H9 (cell line): Measurements from ENCODE around the gene CDK14. TPM values are rescaled to one million over a fixed set of nuclear protein-coding genes. Genes with fewer than 3 reads are reported as not detected.

Source experiments
- DNase-seq: peaks from one replicate; pipeline ENCODE4 v3.0.0-alpha.2; 2017
- H2AFZ ChIP-seq: one replicate; pipeline ENCODE4 v1.6.1; 2013; ENCODE audit warnings: mild to moderate bottlenecking, low read length, control low read depth, moderate library complexity
- H2AK5ac ChIP-seq: 2 replicates; pipeline ENCODE4 v1.6.1; 2013; ENCODE audit warnings: low read length, control low read depth, mixed read lengths; ENCODE audit not compliant: insufficient read length
- H2BK120ac ChIP-seq: one replicate; pipeline ENCODE4 v1.6.1; 2013; ENCODE audit warnings: low read depth, mild to moderate bottlenecking, low read length, control low read depth, inconsistent platforms; ENCODE audit not compliant: poor library complexity, severe bottlenecking
- H2BK12ac ChIP-seq: 2 replicates; pipeline ENCODE4 v1.6.1; 2013; ENCODE audit warnings: low read length, control low read depth, mixed read lengths, low read depth; ENCODE audit not compliant: insufficient read length
- H2BK15ac ChIP-seq: 2 replicates; pipeline ENCODE4 v1.6.1; 2013; ENCODE audit warnings: low read depth, low read length, control low read depth
- H2BK20ac ChIP-seq: one replicate; pipeline ENCODE4 v1.6.1; 2013; ENCODE audit warnings: low read depth, mild to moderate bottlenecking, low read length, control low read depth, inconsistent platforms; ENCODE audit not compliant: poor library complexity, severe bottlenecking
- H2BK5ac ChIP-seq: 2 replicates; pipeline ENCODE4 v1.6.1; 2013; ENCODE audit warnings: low read length, control low read depth, mixed read lengths; ENCODE audit not compliant: insufficient read length
- H3K14ac ChIP-seq: 2 replicates; pipeline ENCODE4 v1.6.1; 2013; ENCODE audit warnings: low read length, control low read depth; ENCODE audit not compliant: insufficient read depth
- H3K18ac ChIP-seq: 2 replicates; pipeline ENCODE4 v1.6.1; 2013; ENCODE audit warnings: low read depth, mild to moderate bottlenecking, mixed read lengths, low read length, control low read depth; ENCODE audit not compliant: insufficient read length
- H3K23ac ChIP-seq: 2 replicates; pipeline ENCODE4 v1.6.1; 2013; ENCODE audit warnings: low read length, control low read depth, mixed read lengths, low read depth; ENCODE audit not compliant: insufficient read length
- H3K23me2 ChIP-seq: 2 replicates; pipeline ENCODE4 v1.6.1; 2013; ENCODE audit warnings: low read depth, mild to moderate bottlenecking, mixed read lengths, low read length, control low read depth; ENCODE audit not compliant: insufficient read length, poor library complexity, severe bottlenecking
- H3K27ac ChIP-seq: 2 replicates; pipeline ENCODE4 v1.5.1; 2013; ENCODE audit warnings: low read length, control low read depth, mixed read lengths, low read depth; ENCODE audit not compliant: insufficient read length
- H3K27me3 ChIP-seq: 2 replicates; pipeline ENCODE4 v1.6.1; 2013; ENCODE audit warnings: low read length, control low read depth, inconsistent platforms; ENCODE audit not compliant: insufficient read depth
- H3K4ac ChIP-seq: 2 replicates; pipeline ENCODE4 v1.6.1; 2013; ENCODE audit warnings: low read depth, mild to moderate bottlenecking, control low read depth, inconsistent platforms, low read length, moderate library complexity
- H3K4me1 ChIP-seq: 2 replicates; pipeline ENCODE4 v1.6.1; 2013; ENCODE audit warnings: low read length, control low read depth, inconsistent platforms; ENCODE audit not compliant: insufficient read depth
- H3K4me2 ChIP-seq: 2 replicates; pipeline ENCODE4 v1.6.1; 2013; ENCODE audit warnings: low read length, control low read depth, mixed read lengths; ENCODE audit not compliant: insufficient read length, insufficient read depth
- H3K56ac ChIP-seq: 2 replicates; pipeline ENCODE4 v1.6.1; 2013; ENCODE audit warnings: low read depth, mild to moderate bottlenecking, mixed read lengths, low read length, control low read depth; ENCODE audit not compliant: insufficient read length
- H3K79me1 ChIP-seq: 2 replicates; pipeline ENCODE4 v1.6.1; 2013; ENCODE audit warnings: low read depth, mild to moderate bottlenecking, moderate library complexity, low read length, control low read depth, inconsistent platforms; ENCODE audit not compliant: insufficient read depth, poor library complexity, severe bottlenecking
- H3K79me2 ChIP-seq: 2 replicates; pipeline ENCODE4 v1.6.1; 2013; ENCODE audit warnings: low read length, control low read depth, inconsistent platforms; ENCODE audit not compliant: insufficient read depth
- H3K9ac ChIP-seq: 2 replicates; pipeline ENCODE4 v1.6.1; 2013; ENCODE audit warnings: low read length, control low read depth, mixed read lengths; ENCODE audit not compliant: insufficient read length; ENCODE audit errors: extremely low read depth
- H3K9me3 ChIP-seq: one replicate; pipeline ENCODE4 v1.6.1; 2013; ENCODE audit warnings: low read depth, low read length, inconsistent platforms; ENCODE audit not compliant: control insufficient read depth
- H3T11ph ChIP-seq: one replicate; pipeline ENCODE4 v1.6.1; 2013; ENCODE audit warnings: mild to moderate bottlenecking, low read length, control low read depth, inconsistent platforms
- H4K20me1 ChIP-seq: one replicate; pipeline ENCODE4 v1.6.1; 2013; ENCODE audit not compliant: control insufficient read depth, insufficient read length, insufficient read depth
- H4K5ac ChIP-seq: 2 replicates; pipeline ENCODE4 v1.6.1; 2013; ENCODE audit warnings: low read depth, mild to moderate bottlenecking, mixed read lengths, low read length, control low read depth; ENCODE audit not compliant: insufficient read length
- H4K8ac ChIP-seq: replicated peaks from 2 replicates; pipeline ENCODE4 v1.6.1; 2013; ENCODE audit warnings: low read length, control low read depth, mixed read lengths, low read depth; ENCODE audit not compliant: insufficient read length
- H4K91ac ChIP-seq: 2 replicates; pipeline ENCODE4 v1.6.1; 2013; ENCODE audit warnings: low read depth, mild to moderate bottlenecking, moderate library complexity, mixed read lengths, low read length, control low read depth; ENCODE audit not compliant: insufficient read length
- H3K27ac Mint-ChIP-seq, 3 experiments: 2 replicates in 2 of 3; 3 replicates in 1 of 3; pipeline ENCODE4 v1.8.0; 2020 to 2021; ENCODE audit warnings: mixed read lengths in 3 of 3, mild to moderate bottlenecking in 1 of 3, moderate library complexity in 1 of 3
- H3K27me3 Mint-ChIP-seq: 2 replicates; pipeline ENCODE4 v1.8.0; 2021; ENCODE audit warnings: low read depth, mild to moderate bottlenecking, moderate library complexity, mixed read lengths
- H3K36me3 Mint-ChIP-seq, 3 experiments: 2 replicates in 2 of 3; 3 replicates in 1 of 3; pipeline ENCODE4 v1.8.0; 2020 to 2021; ENCODE audit warnings: low read depth in 3 of 3, mixed read lengths in 3 of 3; ENCODE audit not compliant: insufficient read depth in 1 of 3
- H3K4me1 Mint-ChIP-seq, 2 experiments: 2 replicates each; pipeline ENCODE4 v1.8.0; 2020; ENCODE audit warnings: mixed read lengths in 2 of 2
- H3K4me3 Mint-ChIP-seq, 2 experiments: 2 replicates in 1 of 2; 3 replicates in 1 of 2; pipeline ENCODE4 v1.8.0; 2020 to 2021; ENCODE audit warnings: mild to moderate bottlenecking in 2 of 2, mixed read lengths in 2 of 2, moderate library complexity in 1 of 2
- H3K9me3 Mint-ChIP-seq, 2 experiments: 2 replicates in 1 of 2; 3 replicates in 1 of 2; pipeline ENCODE4 v1.8.0; 2020; ENCODE audit warnings: mild to moderate bottlenecking in 2 of 2, mixed read lengths in 2 of 2, moderate library complexity in 1 of 2
- WGBS: extraction: QIAGEN DNeasy Blood & Tissue Kit; methylation state at CpG from one replicate; pipeline ENCODE4 v1.1.7; 2013; ENCODE audit warnings: missing lambda C conversion rate, low lambda C conversion rate, mixed read lengths; ENCODE audit not compliant: insufficient read length; ENCODE audit errors: extremely low coverage; 5-methylcytosine and 5-hydroxymethylcytosine counted together
- total RNA-seq: library from RNA; stranded (reverse); gene quantifications from 2 replicates; pipeline ENCODE4 v1.2.1, GENCODE V29; 2021
- TF ChIP-seq, protein P1 (sequence below): fragments of 200-600 bp; sonication (generic); conservative IDR thresholded peaks from 3 replicates; pipeline ENCODE4 v1.8.0; 2021; ENCODE audit warnings: antibody characterized with exemption, mild to moderate bottlenecking

CDK14 gene
- total RNA-seq, 1 experiment from 2014 or later, result 23.9 TPM

DNA sequence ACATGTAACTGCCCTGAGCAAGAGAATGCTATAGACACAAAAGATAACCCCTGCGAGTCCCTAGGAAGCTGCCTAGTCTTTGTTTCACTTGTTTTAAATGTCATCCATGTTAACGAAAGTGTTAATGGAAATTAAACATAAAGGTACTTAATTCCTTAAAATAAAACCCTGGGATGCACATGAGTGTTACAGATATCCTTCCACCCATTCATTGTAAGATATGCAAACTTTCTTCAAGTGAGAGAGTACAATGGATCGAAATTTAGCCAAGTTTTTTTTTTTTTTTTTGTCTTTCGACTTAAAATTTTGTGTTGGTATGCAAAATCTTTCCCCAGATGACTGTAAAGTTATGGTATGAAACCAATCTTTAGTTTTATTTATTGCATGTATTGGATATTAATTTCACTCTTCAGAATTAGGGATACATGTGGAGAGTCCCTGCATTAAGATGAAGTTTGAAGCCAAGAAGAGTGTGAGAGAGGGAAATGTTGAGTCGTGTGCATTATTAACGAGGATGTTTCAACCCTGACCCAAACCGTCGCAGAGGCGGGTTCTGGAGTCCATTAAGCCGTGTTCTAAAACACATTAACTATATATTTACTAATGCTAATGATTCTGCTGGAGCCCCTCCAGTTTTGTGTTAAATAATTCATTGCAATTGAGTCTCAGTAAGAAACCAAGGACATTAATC lies 1.6 kb downstream of the CDK14 start:
- peaks cover 3% of the 10 kb centered on the region; the same call in 1 of the 2 replicates for H3K27me3 Mint-ChIP-seq
- H3K4me2 ChIP-seq, result peak overlapping the region; percentile 99
- H3K79me2 ChIP-seq, result peaks cover 18% of the 10 kb centered on the region; the same call in 1 of the 2 replicates

More for the DNA sequence above, 1.6 kb downstream of the CDK14 start:
- peaks cover 18% of the 10 kb centered on the region for H3K23me2 ChIP-seq
- Mint-ChIP-seq H3K36me3 (peaks cover 0 to 4% (median 0%) of the 10 kb centered on the region in 3 experiments; a peak in 2 of 7 replicates), H3K9me3 (peaks cover 0 to 3% of the 10 kb centered on the region in 2 experiments; a peak in 1 of 5 replicates), H3K27ac (no peak overlapping the region), H3K4me1 (peaks cover 32 to 36% of the 10 kb centered on the region in 2 experiments), H3K4me3 (peak overlapping the region; percentile 88 to 97)
- no peak overlapping the region for H4K8ac ChIP-seq
- H4K20me1 ChIP-seq, result no peaks in the 10 kb centered on the region
- H3K23ac ChIP-seq, result no peak overlapping the region
- no peak overlapping the region for H3T11ph ChIP-seq
- WGBS, result no CpG with 5 or more reads among the region's 10 CpGs
- no peak overlapping the region for H2BK20ac ChIP-seq
- no peak overlapping the region for H2BK15ac ChIP-seq
- H3K4me1 ChIP-seq, result no peaks in the 10 kb centered on the region; the same call in 1 of the 2 replicates
- TF ChIP-seq, protein P1, sequence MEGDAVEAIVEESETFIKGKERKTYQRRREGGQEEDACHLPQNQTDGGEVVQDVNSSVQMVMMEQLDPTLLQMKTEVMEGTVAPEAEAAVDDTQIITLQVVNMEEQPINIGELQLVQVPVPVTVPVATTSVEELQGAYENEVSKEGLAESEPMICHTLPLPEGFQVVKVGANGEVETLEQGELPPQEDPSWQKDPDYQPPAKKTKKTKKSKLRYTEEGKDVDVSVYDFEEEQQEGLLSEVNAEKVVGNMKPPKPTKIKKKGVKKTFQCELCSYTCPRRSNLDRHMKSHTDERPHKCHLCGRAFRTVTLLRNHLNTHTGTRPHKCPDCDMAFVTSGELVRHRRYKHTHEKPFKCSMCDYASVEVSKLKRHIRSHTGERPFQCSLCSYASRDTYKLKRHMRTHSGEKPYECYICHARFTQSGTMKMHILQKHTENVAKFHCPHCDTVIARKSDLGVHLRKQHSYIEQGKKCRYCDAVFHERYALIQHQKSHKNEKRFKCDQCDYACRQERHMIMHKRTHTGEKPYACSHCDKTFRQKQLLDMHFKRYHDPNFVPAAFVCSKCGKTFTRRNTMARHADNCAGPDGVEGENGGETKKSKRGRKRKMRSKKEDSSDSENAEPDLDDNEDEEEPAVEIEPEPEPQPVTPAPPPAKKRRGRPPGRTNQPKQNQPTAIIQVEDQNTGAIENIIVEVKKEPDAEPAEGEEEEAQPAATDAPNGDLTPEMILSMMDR, result no peak
- no peak overlapping the region for H3K18ac ChIP-seq
- H3K14ac ChIP-seq, result no peak overlapping the region
- H2BK12ac ChIP-seq, result no peak overlapping the region
- no peak overlapping the region for H2BK120ac ChIP-seq
- no peak overlapping the region for H4K91ac ChIP-seq
- H3K79me1 ChIP-seq, result no peaks in the 10 kb centered on the region
- H3K27ac ChIP-seq, result no peak overlapping the region
- H2BK5ac ChIP-seq, result no peak overlapping the region
- no peak overlapping the region for H2AK5ac ChIP-seq
- H4K5ac ChIP-seq, result no peak overlapping the region
- no peak for DNase-seq
- peak overlapping the region; percentile 66 for H3K9ac ChIP-seq
- H3K9me3 ChIP-seq, result no peaks in the 10 kb centered on the region
- H3K27me3 ChIP-seq, result no peaks in the 10 kb centered on the region
- H3K56ac ChIP-seq, result no peak overlapping the region
- H3K4ac ChIP-seq, result no peak overlapping the region
- H2AFZ ChIP-seq, result no peak overlapping the region
